Kidney (tissue), 14 donors: Measurements from ENCODE around the gene MICA. TPM values are rescaled to one million over a fixed set of nuclear protein-coding genes. Genes with fewer than 3 reads are reported as not detected.

Source experiments
- DNase-seq, 5 donors: peaks; one replicate each; pipeline ENCODE4 v3.0.0-alpha.2; 2013 to 2020
- FAIRE-seq: peaks from 2 replicates; lab custom pipeline; 2012; peaks lifted over from hg19 to GRCh38; lab: Jason Lieb, UNC
- H3K27ac ChIP-seq, 2 donors: one replicate each; pipeline ENCODE4 v1.7.0; 2013; ENCODE audit warnings: low read depth in 2 of 2, low read length in 2 of 2, inconsistent platforms in 1 of 2
- H3K27me3 ChIP-seq: one replicate; pipeline ENCODE4 v1.7.1; 2013; ENCODE audit warnings: low read length, inconsistent platforms; ENCODE audit not compliant: control insufficient read depth, insufficient read depth
- H3K36me3 ChIP-seq, 3 donors: one replicate each; pipeline versions ENCODE4 v1.7.0 to v1.7.1; 2013; ENCODE audit warnings: low read length in 3 of 3, control low read depth in 1 of 3, inconsistent platforms in 1 of 3; ENCODE audit not compliant: insufficient read depth in 3 of 3, control insufficient read depth in 2 of 3
- H3K4me1 ChIP-seq, 3 donors: one replicate each; pipeline versions ENCODE4 v1.7.0 to v1.7.1; 2013; ENCODE audit warnings: low read length in 3 of 3, inconsistent platforms in 1 of 3, low read depth in 1 of 3; ENCODE audit not compliant: control insufficient read depth in 2 of 3, insufficient read depth in 2 of 3
- H3K4me3 ChIP-seq, 3 donors: one replicate each; pipeline versions ENCODE4 v1.7.0 to v1.8.1; 2013; ENCODE audit warnings: low read length in 3 of 3, control low read depth in 1 of 3, inconsistent platforms in 1 of 3
- H3K9ac ChIP-seq, 3 donors: one replicate each; pipeline versions ENCODE4 v1.7.0 to v1.7.1; 2013; ENCODE audit warnings: low read length in 3 of 3, control low read depth in 1 of 3, inconsistent platforms in 1 of 3
- H3K9me3 ChIP-seq, 3 donors: one replicate each; pipeline versions ENCODE4 v1.7.0 to v1.7.1; 2013; ENCODE audit warnings: low read length in 3 of 3, control low read depth in 1 of 3, inconsistent platforms in 1 of 3; ENCODE audit not compliant: control insufficient read depth in 2 of 3, insufficient read depth in 1 of 3
- CTCF ChIP-seq: IDR thresholded peaks from 3 replicates; pipeline ENCODE4 v1.5.1; 2012; ENCODE audit warnings: mild to moderate bottlenecking, moderate library complexity, borderline replicate concordance; ENCODE audit not compliant: insufficient read depth; ENCODE audit errors: extremely low read depth
- intact Hi-C: fragments of 100-400 bp; cut with DNase I; formaldehyde crosslinking; loops from one replicate; pipeline ENCODE4 v1.11.1; 2022
- polyA plus RNA-seq: library from polyadenylated mRNA; stranded (reverse); fragments of 350-450 nt; fragmentation: Illumina TruSeq; extraction: RNeasy Lipid Tissue Mini Kit (QIAGEN cat#74804); gene quantifications from one replicate; pipeline ENCODE4 v1.2.3, GENCODE V29; 2014; ENCODE audit warnings: low read depth, low replicate concordance; ENCODE audit not compliant: insufficient read depth
- total RNA-seq: library from RNA; stranded (reverse); fragmentation: NEBNext Ultra II Directional; extraction: Animal tissue kit (Norgen Biotek cat#: 25700); gene quantifications from one replicate; pipeline ENCODE4 v1.2.1, GENCODE V29; 2021
- donor health status: control.
- donor health status: control.
- donor health status: control.
- donor health status: control.
- donor health status: control.
- donor health status: DM: yes; HTN: yes; CAD: no.
- donor health status: Normal renal cell carcinoma (clear cell type).

MICA gene
- total and polyA plus RNA-seq, 2 donors from 2014 or later: 27.5 to 34.7 TPM

- H3K36me3 ChIP-seq: no peaks in the 10 kb centered on the region
- no peak overlapping the region for H3K27ac ChIP-seq
- intact Hi-C loops: loop anchor here (5.0 kb wide), 1 partner anchor 48 kb away; no protein-coding TSS in a partner anchor
- no peaks in the 10 kb centered on the region for H3K4me1 ChIP-seq
- H3K27me3 ChIP-seq: no peaks in the 10 kb centered on the region
- DNase-seq: no peak
- H3K4me3 ChIP-seq: no peak overlapping the region
- H3K9ac ChIP-seq: no peak overlapping the region
- no peak for FAIRE-seq
- no peak for TF ChIP-seq CTCF
- H3K9me3 ChIP-seq: no peaks in the 10 kb centered on the region
Measured at GRCh38 chr6:31393932-31394331, 9.5 kb upstream of the MICA start.

- H3K9ac ChIP-seq: no peak overlapping the region
Measured at GRCh38 chr6:31394381-31394780, 9.0 kb upstream of the MICA start.

GRCh38 chr6:31395832-31396231 is 7.6 kb upstream of the MICA start:
- no peaks in the 10 kb centered on the region for H3K4me1 ChIP-seq
- H3K9ac ChIP-seq: no peak overlapping the region
- H3K27me3 ChIP-seq: no peaks in the 10 kb centered on the region
- H3K27ac ChIP-seq: no peak overlapping the region
- FAIRE-seq: no peak
- TF ChIP-seq CTCF: no peak
- no peak for DNase-seq
- intact Hi-C loops: no loop called here
- no peaks in the 10 kb centered on the region for H3K36me3 ChIP-seq
- no peaks in the 10 kb centered on the region for H3K9me3 ChIP-seq
- H3K4me3 ChIP-seq: no peak overlapping the region

More at GRCh38 chr6:31394381-31394780, 9.0 kb upstream of the MICA start:
- no peak overlapping the region for H3K4me3 ChIP-seq
- intact Hi-C loops: loop anchor here (5.0 kb wide), 1 partner anchor 48 kb away; no protein-coding TSS in a partner anchor
- FAIRE-seq (no peak), DNase-seq (no peak)
- no peaks in the 10 kb centered on the region for H3K27me3 ChIP-seq
- H3K9me3 ChIP-seq: no peaks in the 10 kb centered on the region
- H3K4me1 ChIP-seq: no peaks in the 10 kb centered on the region
- no peak overlapping the region for H3K27ac ChIP-seq
- no peak for TF ChIP-seq CTCF
- H3K36me3 ChIP-seq: no peaks in the 10 kb centered on the region
